ENCODE measurements around the gene SYNGAP1. TPM values are rescaled to one million over a fixed set of nuclear protein-coding genes. Genes with fewer than 3 reads are reported as not detected.
A peak's percentile ranks its signal among the peaks of the same experiment; 100 is the strongest.

The SYNGAP1 gene
- total and polyA plus RNA-seq, 9 of the 15 experiments (the other 6 are each of a cell fraction or from before 2014, with no cell fraction given), result 0.01 to 22.8 (median 3.2) TPM

DNA sequence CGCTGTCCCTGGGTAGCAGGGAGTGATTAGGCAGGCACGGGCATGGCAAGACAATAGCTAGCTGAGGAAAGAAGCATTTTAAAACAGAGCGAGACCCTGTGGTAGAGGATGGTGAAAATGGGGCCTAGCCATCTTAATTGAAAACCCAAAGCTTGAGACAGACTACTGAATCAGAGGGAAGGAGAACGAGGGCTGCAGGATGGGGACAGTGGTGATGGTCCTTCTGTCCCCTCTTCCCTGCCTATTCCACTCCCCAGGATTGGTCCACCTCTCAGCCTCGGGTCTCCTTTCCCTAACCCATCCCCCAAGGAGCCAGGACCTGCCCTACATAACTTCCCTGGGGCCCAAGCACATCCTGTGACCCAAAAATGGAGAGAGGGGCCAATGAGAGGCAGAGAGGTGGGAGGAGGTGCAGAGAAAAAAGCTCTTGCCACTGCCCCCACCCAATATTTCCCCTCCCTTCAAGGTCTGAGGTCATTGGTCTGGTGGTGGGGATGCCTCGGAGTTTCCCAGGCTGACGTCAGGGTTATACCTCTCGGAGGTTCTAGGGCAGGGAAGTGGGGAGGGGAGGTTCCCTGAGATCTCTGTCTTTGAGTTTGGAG lies 1.1 kb upstream of the SYNGAP1 start (continued):
- TF ChIP-seq, protein P1, sequence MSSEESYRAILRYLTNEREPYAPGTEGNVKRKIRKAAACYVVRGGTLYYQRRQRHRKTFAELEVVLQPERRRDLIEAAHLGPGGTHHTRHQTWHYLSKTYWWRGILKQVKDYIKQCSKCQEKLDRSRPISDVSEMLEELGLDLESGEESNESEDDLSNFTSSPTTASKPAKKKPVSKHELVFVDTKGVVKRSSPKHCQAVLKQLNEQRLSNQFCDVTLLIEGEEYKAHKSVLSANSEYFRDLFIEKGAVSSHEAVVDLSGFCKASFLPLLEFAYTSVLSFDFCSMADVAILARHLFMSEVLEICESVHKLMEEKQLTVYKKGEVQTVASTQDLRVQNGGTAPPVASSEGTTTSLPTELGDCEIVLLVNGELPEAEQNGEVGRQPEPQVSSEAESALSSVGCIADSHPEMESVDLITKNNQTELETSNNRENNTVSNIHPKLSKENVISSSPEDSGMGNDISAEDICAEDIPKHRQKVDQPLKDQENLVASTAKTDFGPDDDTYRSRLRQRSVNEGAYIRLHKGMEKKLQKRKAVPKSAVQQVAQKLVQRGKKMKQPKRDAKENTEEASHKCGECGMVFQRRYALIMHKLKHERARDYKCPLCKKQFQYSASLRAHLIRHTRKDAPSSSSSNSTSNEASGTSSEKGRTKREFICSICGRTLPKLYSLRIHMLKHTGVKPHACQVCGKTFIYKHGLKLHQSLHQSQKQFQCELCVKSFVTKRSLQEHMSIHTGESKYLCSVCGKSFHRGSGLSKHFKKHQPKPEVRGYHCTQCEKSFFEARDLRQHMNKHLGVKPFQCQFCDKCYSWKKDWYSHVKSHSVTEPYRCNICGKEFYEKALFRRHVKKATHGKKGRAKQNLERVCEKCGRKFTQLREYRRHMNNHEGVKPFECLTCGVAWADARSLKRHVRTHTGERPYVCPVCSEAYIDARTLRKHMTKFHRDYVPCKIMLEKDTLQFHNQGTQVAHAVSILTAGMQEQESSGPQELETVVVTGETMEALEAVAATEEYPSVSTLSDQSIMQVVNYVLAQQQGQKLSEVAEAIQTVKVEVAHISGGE (CRISPR knock-in tag; IDR thresholded peaks at IDR 0.05), result 0 out of 6 replicates have a peak, but pooled peaks of 1 of the 3 experiments have one; percentile 8
- TF ChIP-seq E2F3 (CRISPR knock-in tag; IDR thresholded peaks at IDR 0.05) (peak; percentile 63; the same call in 1 of the 2 replicates), HIVEP1 (CRISPR knock-in tag; IDR thresholded peaks at IDR 0.05) (no peak), ZNF586 (CRISPR knock-in tag; conservative IDR thresholded peaks at IDR 0.05) (0 out of 2 replicates have a peak, but pooled peaks have one; percentile 57), ZNF589 (CRISPR knock-in tag; IDR thresholded peaks at IDR 0.05; ENCODE audit: low read depth) (peak; percentile 81; the same call in 1 of the 2 replicates), ZNF311 (CRISPR knock-in tag; IDR thresholded peaks at IDR 0.05) (no peak), MECOM (CRISPR knock-in tag; IDR thresholded peaks at IDR 0.05) (no peak), PHTF2 (CRISPR knock-in tag; IDR thresholded peaks at IDR 0.05) (no peak), MED1 (CRISPR knock-in tag; IDR thresholded peaks at IDR 0.05; ENCODE audit: borderline replicate concordance) (no peak), STAT5B (CRISPR knock-in tag; IDR thresholded peaks at IDR 0.05) (no peak), ZNF551 (CRISPR knock-in tag; IDR thresholded peaks at IDR 0.05) (no peak)
- TF ChIP-seq, protein P2, sequence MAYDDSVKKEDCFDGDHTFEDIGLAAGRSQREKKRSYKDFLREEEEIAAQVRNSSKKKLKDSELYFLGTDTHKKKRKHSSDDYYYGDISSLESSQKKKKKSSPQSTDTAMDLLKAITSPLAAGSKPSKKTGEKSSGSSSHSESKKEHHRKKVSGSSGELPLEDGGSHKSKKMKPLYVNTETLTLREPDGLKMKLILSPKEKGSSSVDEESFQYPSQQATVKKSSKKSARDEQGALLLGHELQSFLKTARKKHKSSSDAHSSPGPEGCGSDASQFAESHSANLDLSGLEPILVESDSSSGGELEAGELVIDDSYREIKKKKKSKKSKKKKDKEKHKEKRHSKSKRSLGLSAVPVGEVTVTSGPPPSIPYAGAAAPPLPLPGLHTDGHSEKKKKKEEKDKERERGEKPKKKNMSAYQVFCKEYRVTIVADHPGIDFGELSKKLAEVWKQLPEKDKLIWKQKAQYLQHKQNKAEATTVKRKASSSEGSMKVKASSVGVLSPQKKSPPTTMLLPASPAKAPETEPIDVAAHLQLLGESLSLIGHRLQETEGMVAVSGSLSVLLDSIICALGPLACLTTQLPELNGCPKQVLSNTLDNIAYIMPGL (CRISPR knock-in tag; IDR thresholded peaks at IDR 0.05), result 0 out of 2 replicates have a peak, but pooled peaks have one; percentile 3
- TF ChIP-seq, protein P3, sequence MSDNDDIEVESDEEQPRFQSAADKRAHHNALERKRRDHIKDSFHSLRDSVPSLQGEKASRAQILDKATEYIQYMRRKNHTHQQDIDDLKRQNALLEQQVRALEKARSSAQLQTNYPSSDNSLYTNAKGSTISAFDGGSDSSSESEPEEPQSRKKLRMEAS (CRISPR knock-in tag; IDR thresholded peaks at IDR 0.05), result no peak
- TF ChIP-seq, protein P4, sequence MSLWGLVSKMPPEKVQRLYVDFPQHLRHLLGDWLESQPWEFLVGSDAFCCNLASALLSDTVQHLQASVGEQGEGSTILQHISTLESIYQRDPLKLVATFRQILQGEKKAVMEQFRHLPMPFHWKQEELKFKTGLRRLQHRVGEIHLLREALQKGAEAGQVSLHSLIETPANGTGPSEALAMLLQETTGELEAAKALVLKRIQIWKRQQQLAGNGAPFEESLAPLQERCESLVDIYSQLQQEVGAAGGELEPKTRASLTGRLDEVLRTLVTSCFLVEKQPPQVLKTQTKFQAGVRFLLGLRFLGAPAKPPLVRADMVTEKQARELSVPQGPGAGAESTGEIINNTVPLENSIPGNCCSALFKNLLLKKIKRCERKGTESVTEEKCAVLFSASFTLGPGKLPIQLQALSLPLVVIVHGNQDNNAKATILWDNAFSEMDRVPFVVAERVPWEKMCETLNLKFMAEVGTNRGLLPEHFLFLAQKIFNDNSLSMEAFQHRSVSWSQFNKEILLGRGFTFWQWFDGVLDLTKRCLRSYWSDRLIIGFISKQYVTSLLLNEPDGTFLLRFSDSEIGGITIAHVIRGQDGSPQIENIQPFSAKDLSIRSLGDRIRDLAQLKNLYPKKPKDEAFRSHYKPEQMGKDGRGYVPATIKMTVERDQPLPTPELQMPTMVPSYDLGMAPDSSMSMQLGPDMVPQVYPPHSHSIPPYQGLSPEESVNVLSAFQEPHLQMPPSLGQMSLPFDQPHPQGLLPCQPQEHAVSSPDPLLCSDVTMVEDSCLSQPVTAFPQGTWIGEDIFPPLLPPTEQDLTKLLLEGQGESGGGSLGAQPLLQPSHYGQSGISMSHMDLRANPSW (CRISPR knock-in tag; IDR thresholded peaks at IDR 0.05), result 0 out of 2 replicates have a peak, but pooled peaks have one; percentile 9
- TF ChIP-seq, protein P5, sequence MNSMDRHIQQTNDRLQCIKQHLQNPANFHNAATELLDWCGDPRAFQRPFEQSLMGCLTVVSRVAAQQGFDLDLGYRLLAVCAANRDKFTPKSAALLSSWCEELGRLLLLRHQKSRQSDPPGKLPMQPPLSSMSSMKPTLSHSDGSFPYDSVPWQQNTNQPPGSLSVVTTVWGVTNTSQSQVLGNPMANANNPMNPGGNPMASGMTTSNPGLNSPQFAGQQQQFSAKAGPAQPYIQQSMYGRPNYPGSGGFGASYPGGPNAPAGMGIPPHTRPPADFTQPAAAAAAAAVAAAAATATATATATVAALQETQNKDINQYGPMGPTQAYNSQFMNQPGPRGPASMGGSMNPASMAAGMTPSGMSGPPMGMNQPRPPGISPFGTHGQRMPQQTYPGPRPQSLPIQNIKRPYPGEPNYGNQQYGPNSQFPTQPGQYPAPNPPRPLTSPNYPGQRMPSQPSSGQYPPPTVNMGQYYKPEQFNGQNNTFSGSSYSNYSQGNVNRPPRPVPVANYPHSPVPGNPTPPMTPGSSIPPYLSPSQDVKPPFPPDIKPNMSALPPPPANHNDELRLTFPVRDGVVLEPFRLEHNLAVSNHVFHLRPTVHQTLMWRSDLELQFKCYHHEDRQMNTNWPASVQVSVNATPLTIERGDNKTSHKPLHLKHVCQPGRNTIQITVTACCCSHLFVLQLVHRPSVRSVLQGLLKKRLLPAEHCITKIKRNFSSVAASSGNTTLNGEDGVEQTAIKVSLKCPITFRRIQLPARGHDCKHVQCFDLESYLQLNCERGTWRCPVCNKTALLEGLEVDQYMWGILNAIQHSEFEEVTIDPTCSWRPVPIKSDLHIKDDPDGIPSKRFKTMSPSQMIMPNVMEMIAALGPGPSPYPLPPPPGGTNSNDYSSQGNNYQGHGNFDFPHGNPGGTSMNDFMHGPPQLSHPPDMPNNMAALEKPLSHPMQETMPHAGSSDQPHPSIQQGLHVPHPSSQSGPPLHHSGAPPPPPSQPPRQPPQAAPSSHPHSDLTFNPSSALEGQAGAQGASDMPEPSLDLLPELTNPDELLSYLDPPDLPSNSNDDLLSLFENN (IDR thresholded peaks at IDR 0.05; ENCODE audit: low read depth in 2 of 2, low read length in 2 of 2), result no peak
